ENCODE results near the gene DHDDS. TPM values are rescaled to one million over a fixed set of nuclear protein-coding genes. Genes with fewer than 3 reads are reported as not detected.

DHDDS gene
- total RNA-seq, 4 donors from 2014 or later: 24.7 to 45.4 (median 32.8) TPM

GRCh38 chr1:26417111-26417759 is 14.9 kb upstream of the DHDDS start:
- TF ChIP-seq CTCF (IDR thresholded peaks at IDR 0.05) (peak; percentile 35 to 77 (median 70)), POLR2A (IDR thresholded peaks at IDR 0.05) (no peak)
- no peaks in the 10 kb centered on the region for H3K36me3 ChIP-seq
- H3K9me3 ChIP-seq: no peaks in the 10 kb centered on the region
- H3K4me3 ChIP-seq: no peak overlapping the region
- DNase-seq (ENCODE audit: low spot score in 2 of 2): peak in 1 of 2 donors; percentile 63
- H3K27me3 ChIP-seq: peaks cover 0 to 59% of the 10 kb centered on the region in 2 donors
- H3K4me1 ChIP-seq: no peaks in the 10 kb centered on the region
- no peak overlapping the region for H3K27ac ChIP-seq
- 22 to 25% methylated on average over 9 of the region's 9 CpGs for WGBS, 2 donors

- WGBS, 2 donors: 15 to 22% methylated on average over 5 of the region's 5 CpGs
- no peaks in the 10 kb centered on the region for H3K9me3 ChIP-seq
- H3K4me1 ChIP-seq: no peaks in the 10 kb centered on the region
- H3K36me3 ChIP-seq: no peaks in the 10 kb centered on the region
- peaks cover 0 to 42% of the 10 kb centered on the region in 2 donors for H3K27me3 ChIP-seq
- TF ChIP-seq POLR2A (IDR thresholded peaks at IDR 0.05): no peak
- no peak for TF ChIP-seq CTCF (IDR thresholded peaks at IDR 0.05)
- no peak for TF ChIP-seq EP300 (IDR thresholded peaks at IDR 0.05)
- no peak overlapping the region for H3K4me3 ChIP-seq
- DNase-seq (ENCODE audit: low spot score in 2 of 2): no peak
- no peak overlapping the region for H3K27ac ChIP-seq
Observed at GRCh38 chr1:26418865-26419349, 13.2 kb upstream of the DHDDS start.

- no peak for DNase-seq (ENCODE audit: low spot score in 2 of 2)
- Histone ChIP-seq H3K27me3 (peaks cover 0 to 40% of the 10 kb centered on the region in 2 donors), H3K4me1 (no peaks in the 10 kb centered on the region), H3K36me3 (no peaks in the 10 kb centered on the region), H3K4me3 (no peak overlapping the region), H3K27ac (no peak overlapping the region), H3K9me3 (no peaks in the 10 kb centered on the region)
- TF ChIP-seq EP300 (IDR thresholded peaks at IDR 0.05) (no peak), CTCF (IDR thresholded peaks at IDR 0.05) (no peak), POLR2A (IDR thresholded peaks at IDR 0.05) (no peak)
- 83% methylated on average over 2 of the region's 2 CpGs for WGBS, 2 donors
Observed at GRCh38 chr1:26419494-26419893, 12.6 kb upstream of the DHDDS start.

GRCh38 chr1:26429721-26430120 is 2.4 kb upstream of the DHDDS start:
- WGBS, 2 donors: 68 to 73% methylated on average over 2 of the region's 2 CpGs
- H3K4me3 ChIP-seq: no peak overlapping the region

More at GRCh38 chr1:26429721-26430120, 2.4 kb upstream of the DHDDS start:
- no peak overlapping the region for H3K27ac ChIP-seq
- peaks cover 0 to 6% (median 0%) of the 10 kb centered on the region in 3 donors for H3K36me3 ChIP-seq
- H3K4me1 ChIP-seq: peaks cover 0 to 28% (median 11%) of the 10 kb centered on the region in 4 donors
- DNase-seq (ENCODE audit: low spot score in 2 of 2): no peak
- no peaks in the 10 kb centered on the region for H3K27me3 ChIP-seq
- H3K9me3 ChIP-seq: no peaks in the 10 kb centered on the region
- TF ChIP-seq CTCF (IDR thresholded peaks at IDR 0.05): no peak
- no peak for TF ChIP-seq EP300 (IDR thresholded peaks at IDR 0.05)
- no peak for TF ChIP-seq POLR2A (IDR thresholded peaks at IDR 0.05)

Data from tibial nerve (tissue), 4 donors.